IMR-90 (cell line): ENCODE measurements around the gene NMNAT3. TPM values are rescaled to one million over a fixed set of nuclear protein-coding genes. Genes with fewer than 3 reads are reported as not detected.

Experiments used
- ATAC-seq: fragments of 200-7000 bp; cut with Tn5 transposase; 2 replicates; pipeline ENCODE4 v1.9.1; 2020; ENCODE audit warnings: low read depth, mild to moderate bottlenecking, moderate library complexity
- BruUV-seq: library from RNA; stranded (reverse); fragments of 400-500 nt; replicated peaks from 2 replicates; lab custom pipeline; 2021; lab: Mats Ljungman, UMichigan
- CTCF ChIA-PET: fragments of 300-600 bp; formaldehyde crosslinking; extraction: SDS; loops from one replicate; lab custom pipeline; 2021; ENCODE audit warnings: antibody characterized with exemption; lab: Yijun Ruan, JAX
- POLR2A ChIA-PET: fragments of 300-600 bp; sonication (Branson Sonifier 250); formaldehyde crosslinking; loops from one replicate; lab custom pipeline; 2022; ENCODE audit warnings: antibody characterized with exemption; ENCODE audit not compliant: unreplicated experiment; lab: Charles Lee
- DNase-seq: peaks from one replicate; pipeline ENCODE4 v3.0.0; 2013
- H2AFZ ChIP-seq: replicated peaks from 2 replicates; pipeline ENCODE3; 2013; ENCODE audit warnings: low read length, mild to moderate bottlenecking; ENCODE audit not compliant: poor library complexity
- H2AK5ac ChIP-seq: 2 replicates; pipeline ENCODE4 v1.6.1; 2013; ENCODE audit warnings: low read depth, low read length, inconsistent platforms
- H2AK9ac ChIP-seq: replicated peaks from 2 replicates; pipeline ENCODE3; 2013; ENCODE audit warnings: mild to moderate bottlenecking, low read depth, low read length, moderate library complexity; ENCODE audit not compliant: poor library complexity
- H2BK120ac ChIP-seq: 2 replicates; pipeline ENCODE4 v1.6.1; 2013; ENCODE audit warnings: low read depth, low read length, inconsistent platforms
- H2BK15ac ChIP-seq: 3 replicates; pipeline ENCODE4 v1.6.1; 2013; ENCODE audit warnings: low read depth, low read length, inconsistent platforms
- H2BK20ac ChIP-seq: 2 replicates; pipeline ENCODE4 v1.6.1; 2013; ENCODE audit warnings: low read depth, mild to moderate bottlenecking, inconsistent platforms, low read length, moderate library complexity
- H2BK5ac ChIP-seq: 2 replicates; pipeline ENCODE4 v1.6.1; 2013; ENCODE audit warnings: mild to moderate bottlenecking, low read depth, low read length, inconsistent platforms; ENCODE audit not compliant: poor library complexity, severe bottlenecking
- H3K14ac ChIP-seq: replicated peaks from 2 replicates; pipeline ENCODE4 v1.6.1; 2013; ENCODE audit warnings: low read depth, low read length, inconsistent platforms
- H3K18ac ChIP-seq: 2 replicates; pipeline ENCODE4 v1.6.1; 2013; ENCODE audit warnings: low read depth, low read length, control low read depth
- H3K23ac ChIP-seq: 2 replicates; pipeline ENCODE4 v1.6.1; 2013; ENCODE audit warnings: low read depth, low read length, inconsistent platforms
- H3K27ac ChIP-seq: 2 replicates; pipeline ENCODE4 v1.5.1; 2013; ENCODE audit warnings: mild to moderate bottlenecking, control low read depth, low read length; ENCODE audit not compliant: insufficient read depth
- H3K27me3 ChIP-seq: 2 replicates; pipeline ENCODE4 v1.6.1; 2013; ENCODE audit warnings: low read length; ENCODE audit not compliant: control insufficient read depth, insufficient read depth
- H3K36me3 ChIP-seq: 2 replicates; pipeline ENCODE4 v1.6.1; 2013; ENCODE audit warnings: low read length, mixed read lengths; ENCODE audit not compliant: control insufficient read depth, insufficient read depth
- H3K4ac ChIP-seq: 2 replicates; pipeline ENCODE4 v1.6.1; 2013; ENCODE audit warnings: low read depth, low read length, inconsistent platforms
- H3K4me1 ChIP-seq: 2 replicates; pipeline ENCODE4 v1.6.1; 2013; ENCODE audit warnings: low read length, mixed read lengths; ENCODE audit not compliant: control insufficient read depth, insufficient read depth
- H3K4me2 ChIP-seq: 2 replicates; pipeline ENCODE4 v1.6.1; 2013; ENCODE audit warnings: low read depth, mild to moderate bottlenecking, control low read depth, low read length, moderate library complexity
- H3K4me3 ChIP-seq: 2 replicates; pipeline ENCODE4 v1.5.1; 2013; ENCODE audit warnings: low read depth, mild to moderate bottlenecking, control low read depth, low read length, moderate library complexity; ENCODE audit not compliant: insufficient read depth
- H3K56ac ChIP-seq: 2 replicates; pipeline ENCODE4 v1.6.1; 2013; ENCODE audit warnings: low read length, inconsistent platforms; ENCODE audit not compliant: insufficient read depth; ENCODE audit errors: extremely low read depth
- H3K79me1 ChIP-seq, 2 experiments: 2 replicates each; pipeline ENCODE4 v1.6.1; 2013; ENCODE audit warnings: low read length in 2 of 2, inconsistent platforms in 1 of 2, low read depth in 1 of 2
- H3K9ac ChIP-seq: 2 replicates; pipeline ENCODE4 v1.6.1; 2013; ENCODE audit warnings: low read depth, low read length, control low read depth
- H3K9me1 ChIP-seq: 2 replicates; pipeline ENCODE4 v1.6.1; 2013; ENCODE audit warnings: low read length, inconsistent platforms; ENCODE audit not compliant: insufficient read depth
- H3K9me3 ChIP-seq: 2 replicates; pipeline ENCODE4 v1.6.1; 2013; ENCODE audit warnings: low read length; ENCODE audit not compliant: control insufficient read depth, insufficient read depth
- H4K20me1 ChIP-seq: 2 replicates; pipeline ENCODE4 v1.6.1; 2013; ENCODE audit warnings: low read length, inconsistent platforms; ENCODE audit not compliant: insufficient read depth
- H4K5ac ChIP-seq: 2 replicates; pipeline ENCODE4 v1.6.1; 2013; ENCODE audit warnings: mild to moderate bottlenecking, low read depth, low read length, control low read depth
- H4K8ac ChIP-seq, 2 experiments: 2 replicates each; pipeline ENCODE4 v1.6.1; 2013; ENCODE audit warnings: low read depth in 2 of 2, low read length in 2 of 2, control low read depth in 1 of 2, inconsistent platforms in 1 of 2
- H4K91ac ChIP-seq: 2 replicates; pipeline ENCODE4 v1.6.1; 2013; ENCODE audit warnings: low read depth, low read length, inconsistent platforms; ENCODE audit not compliant: insufficient read depth
- CEBPB ChIP-seq: IDR thresholded peaks from 2 replicates; pipeline ENCODE4 v1.6.1; 2012; ENCODE audit warnings: low read depth, low read length, improper control_type of control experiment
- MXI1 ChIP-seq: IDR thresholded peaks from 2 replicates; pipeline ENCODE4 v1.6.1; 2012; ENCODE audit warnings: low read depth, mild to moderate bottlenecking, low read length, moderate library complexity, borderline replicate concordance
- WGBS, 2 experiments: methylation state at CpG; one replicate each; pipeline versions ENCODE4 v1.1.5 to v1.1.7; 2013; ENCODE audit warnings: missing lambda C conversion rate in 2 of 2; ENCODE audit not compliant: insufficient read length in 1 of 2; ENCODE audit errors: extremely low coverage in 2 of 2; 5-methylcytosine and 5-hydroxymethylcytosine counted together
- dilution Hi-C: fragments of 300-500 bp; cut with HindIII; formaldehyde crosslinking; loops from one replicate; pipeline ENCODE4 v1.14.3; 2018; ENCODE audit warnings: low sequenced_read_pairs; ENCODE audit not compliant: unreplicated experiment
- in situ Hi-C: fragments of 300-500 bp; cut with MboI; formaldehyde crosslinking; loops from 3 replicates; pipeline ENCODE4 v1.14.3; 2019; ENCODE audit warnings: low sequenced_read_pairs, inconsistent platforms, mixed read lengths
- intact Hi-C: fragments of 100-400 bp; cut with micrococcal nuclease; formaldehyde crosslinking; loops from 2 replicates; pipeline ENCODE4 v1.10.0; 2022
- polyA plus RNA-seq, 3 experiments: library from polyadenylated mRNA; depleted of rRNA; stranded (reverse); fragments of >200 nt; gene quantifications; 2 replicates each; pipeline ENCODE4 v1.2.3, GENCODE V29; 2012; ENCODE audit warnings: low replicate concordance in 1 of 3
- total RNA-seq: library from RNA; depleted of rRNA; stranded (reverse); fragments of >200 nt; gene quantifications from 2 replicates; pipeline ENCODE4 v1.2.3, GENCODE V29; 2012

The NMNAT3 gene
- total and polyA plus RNA-seq, 2 of the 4 experiments (the other 2 are of a cell fraction) = 0.12 to 0.36 TPM

DNA sequence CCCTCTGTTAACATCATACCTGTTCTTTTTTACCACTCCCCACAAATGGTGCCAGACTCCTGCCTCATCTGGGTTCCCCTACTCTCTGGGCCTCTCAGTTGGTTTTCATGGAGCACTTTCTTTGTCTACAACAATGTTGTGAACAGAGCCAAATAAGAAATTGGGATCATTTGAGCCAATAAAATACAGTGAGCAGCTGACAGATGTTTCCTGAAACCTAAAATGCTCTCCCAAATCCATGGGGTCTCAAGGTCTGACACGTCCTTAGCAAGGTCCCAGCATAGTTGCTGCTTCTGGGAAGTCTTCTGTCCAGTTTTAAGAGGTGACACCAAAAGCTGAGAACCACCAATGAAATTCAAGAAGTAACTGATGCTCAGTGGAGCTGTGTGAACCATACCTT lies 1.7 kb downstream of the NMNAT3 start:
- ATAC-seq (no peak), DNase-seq (no peak)
- dilution Hi-C loops = no loop called here
- Histone ChIP-seq H3K4me1 (no peaks in the 10 kb centered on the region), H2BK20ac (no peak overlapping the region), H2BK5ac (no peak overlapping the region), H2AK5ac (no peak overlapping the region), H2AFZ (no peak overlapping the region), H3K4ac (no peak overlapping the region), H3K56ac (no peak overlapping the region), H3K4me3 (no peak overlapping the region), H3K9ac (no peak overlapping the region), H3K23ac (no peak overlapping the region), H4K8ac (no peak overlapping the region), H3K27me3 (peaks cover 4% of the 10 kb centered on the region; the same call in 1 of the 2 replicates), H3K4me2 (no peak overlapping the region), H2BK15ac (no peak overlapping the region), H3K9me1 (no peaks in the 10 kb centered on the region), H3K79me1 (no peaks in the 10 kb centered on the region), H3K9me3 (no peaks in the 10 kb centered on the region), H2AK9ac (no peak overlapping the region), H4K91ac (no peak overlapping the region), H3K27ac (no peak overlapping the region), H2BK120ac (no peak overlapping the region), H3K36me3 (no peaks in the 10 kb centered on the region), H4K20me1 (no peaks in the 10 kb centered on the region), H3K14ac (no peak overlapping the region), H4K5ac (no peak overlapping the region), H3K18ac (no peak overlapping the region)
- ChIA-PET CTCF (no interaction called here), POLR2A (no interaction called here)
- TF ChIP-seq MXI1 (no peak), CEBPB (no peak)
- 0% methylated on average over 1 of the region's 1 CpG; no CpG with 5 or more reads in 1 of the 2 experiments for WGBS, 2 experiments
- intact Hi-C loops = no loop called here
- in situ Hi-C loops = no loop called here
- BruUV-seq = no TSS peak
